ENCODE results near the gene VANGL1.
A peak's percentile ranks its signal among the peaks of the same experiment; 100 is the strongest.

The VANGL1 gene

DNA sequence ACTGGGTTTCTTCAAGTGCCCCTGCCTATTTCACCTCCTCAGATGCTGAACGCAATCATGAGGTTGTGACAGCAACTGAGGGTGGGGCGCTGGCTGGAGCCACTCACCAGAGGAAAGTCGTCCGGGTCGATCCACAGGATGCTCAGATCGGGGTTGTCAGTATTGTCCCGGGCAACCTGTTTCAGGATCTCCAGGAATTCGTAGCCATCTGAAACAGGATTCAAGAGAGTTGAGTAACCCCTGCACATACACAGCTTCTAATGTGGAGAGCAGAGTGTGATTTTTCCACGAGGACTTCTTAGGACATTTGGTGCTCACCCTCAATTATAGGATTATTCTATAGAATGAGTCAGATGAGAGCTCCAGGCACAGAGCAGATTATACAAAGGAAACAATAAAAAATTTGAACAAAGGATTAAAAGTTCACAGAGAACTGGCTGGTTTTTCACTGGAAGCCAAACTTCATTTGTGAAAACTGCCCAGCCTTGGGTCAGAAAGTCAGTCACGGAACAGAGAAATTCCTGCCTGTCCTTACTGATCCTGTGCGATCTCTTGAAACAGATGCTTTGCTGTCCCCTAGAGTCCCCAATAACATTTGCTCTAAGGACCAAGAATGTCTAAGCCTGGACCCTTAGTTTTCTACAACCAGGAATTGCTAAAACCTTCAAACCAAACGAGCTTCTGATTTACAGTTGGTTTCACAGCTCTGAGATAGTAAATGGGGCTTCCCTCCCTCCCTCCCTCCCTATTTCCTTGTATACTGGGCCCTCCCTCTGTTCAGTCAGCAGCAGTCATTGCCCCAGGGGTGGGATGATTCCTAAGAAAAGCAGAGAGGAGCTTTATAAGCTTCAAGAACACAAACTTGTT is 63.5 kb downstream of the VANGL1 start:
- no peak for DNase-seq

GRCh38 chr1:115705963-115706362 is 64.2 kb downstream of the VANGL1 start:
- DNase-seq, result no peak

DNA sequence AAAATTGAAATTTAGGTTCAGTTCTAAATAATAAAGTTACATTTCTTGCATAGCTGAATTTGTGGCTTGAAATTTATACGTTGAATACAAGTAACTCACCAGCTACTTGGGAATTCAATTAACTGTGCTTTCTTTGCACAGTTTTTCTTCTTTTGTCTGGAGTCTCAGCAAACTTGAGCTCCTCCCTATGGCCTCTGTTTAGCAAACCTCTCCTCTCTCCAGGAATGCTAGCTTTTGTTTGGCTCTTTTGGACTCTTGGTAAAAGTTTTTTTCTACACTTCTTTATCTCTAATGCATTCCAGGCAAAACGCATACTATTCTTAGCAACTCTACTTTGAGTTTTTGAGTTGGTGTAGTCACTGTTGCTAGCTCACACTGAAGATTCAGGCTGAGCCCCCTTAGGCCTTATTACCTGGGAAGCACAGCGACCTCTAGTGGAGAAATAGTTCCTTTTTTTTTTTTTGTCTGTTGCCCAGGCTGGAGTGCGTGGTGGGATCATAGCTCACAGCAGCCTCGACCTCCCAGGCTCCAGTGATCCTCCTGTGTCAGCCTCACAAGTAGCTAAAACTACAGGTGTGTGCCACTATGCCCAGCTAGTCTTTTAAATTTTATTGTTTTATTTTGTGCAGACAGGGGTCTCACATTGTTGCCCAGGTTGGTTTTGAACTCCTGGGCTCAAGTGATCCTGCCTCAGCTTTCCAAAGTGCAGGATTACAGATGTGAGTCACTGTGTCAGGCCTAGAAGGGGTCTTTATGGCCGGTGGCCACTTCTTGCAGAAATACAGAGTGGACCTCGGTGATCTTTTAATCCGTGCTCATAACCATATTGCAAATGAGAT is 65.0 kb downstream of the VANGL1 start:
- peak in 1 of 5 donors; percentile 40 for DNase-seq

- no peak for DNase-seq
These were observed 69.3 kb downstream of the VANGL1 start for GRCh38 chr1:115710859-115711624.

GRCh38 chr1:115712911-115713609 is 71.3 kb downstream of the VANGL1 start:
- no peak for DNase-seq

- DNase-seq, result no peak
These were observed 72.1 kb downstream of the VANGL1 start for GRCh38 chr1:115713906-115714305.

GRCh38 chr1:115714572-115715141 is 72.9 kb downstream of the VANGL1 start:
- DNase-seq, result no peak

DNA sequence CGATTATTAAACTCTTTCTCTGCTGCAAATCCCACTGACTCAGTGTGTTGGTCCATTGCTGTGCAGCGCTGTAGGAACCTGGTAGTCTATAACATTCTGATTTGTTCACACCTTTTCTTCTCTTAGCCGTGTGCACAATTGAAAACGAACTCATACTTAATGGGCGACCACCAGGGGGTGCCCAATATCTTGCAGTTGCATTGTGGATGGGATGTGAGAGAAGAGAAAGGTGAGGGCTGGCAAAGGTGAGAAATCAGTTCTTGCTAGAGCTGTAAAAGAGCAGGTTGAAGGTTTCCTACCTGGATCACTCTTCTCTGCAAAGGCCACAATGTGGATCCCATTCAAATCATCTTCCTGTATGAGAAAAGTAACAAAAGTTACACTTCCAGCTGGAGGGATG is 75.8 kb downstream of the VANGL1 start:
- peak in 1 of 5 donors; percentile 5 for DNase-seq

DNA sequence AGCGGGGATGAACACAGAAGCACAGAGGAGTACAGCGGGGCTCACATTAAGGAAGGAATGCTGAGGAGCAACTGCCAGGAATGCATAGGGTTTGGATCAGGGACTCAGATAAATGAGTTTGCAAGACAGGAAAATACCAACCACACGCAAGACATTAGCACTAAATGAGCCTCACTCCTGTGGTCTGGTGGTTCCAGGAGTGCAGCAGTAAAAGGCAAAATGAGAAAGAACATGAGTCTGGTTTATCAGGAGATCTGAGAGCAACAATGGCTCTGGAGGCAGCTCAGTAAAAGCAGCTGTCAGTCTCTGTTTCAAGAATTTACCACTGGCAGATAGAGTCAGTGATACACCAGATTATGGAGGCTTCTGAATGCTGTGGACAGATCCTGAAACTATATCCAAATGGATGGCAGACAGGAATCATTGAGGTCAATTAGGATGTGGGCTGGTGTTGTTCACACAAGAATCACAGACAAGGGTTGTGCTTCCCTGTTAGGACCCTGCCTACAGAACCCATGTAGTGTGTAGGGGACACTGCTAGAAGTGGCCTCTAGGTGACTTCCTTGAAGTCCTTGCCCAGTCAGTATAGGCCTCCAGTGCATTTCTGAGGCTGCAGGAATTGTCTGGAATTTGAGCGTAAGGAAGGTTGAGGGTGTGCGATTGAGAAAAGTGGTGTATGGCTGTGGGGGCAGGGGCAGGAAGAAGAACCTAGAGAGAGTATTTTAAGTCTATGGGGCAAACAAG is 76.4 kb downstream of the VANGL1 start:
- no peak for DNase-seq

DNA sequence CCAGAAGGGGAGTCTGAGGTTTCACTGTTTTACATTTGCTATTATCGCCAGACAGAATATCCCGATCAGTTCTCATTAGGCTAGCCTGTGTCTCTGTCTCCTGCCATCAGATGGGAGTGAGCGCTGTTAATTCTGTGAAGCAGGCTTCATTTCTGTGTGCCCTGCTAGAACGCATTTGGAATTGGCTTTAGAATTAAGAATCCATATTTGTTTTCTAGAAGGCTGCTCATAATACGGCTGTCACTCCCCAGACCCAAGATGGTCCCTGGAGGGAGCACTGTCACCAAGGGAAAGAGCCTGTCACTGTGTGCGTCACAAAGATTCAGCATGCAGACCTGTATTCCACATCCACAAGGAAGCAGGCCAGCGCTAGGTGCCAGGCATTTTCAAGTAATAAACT is 77.5 kb downstream of the VANGL1 start:
- no peak for DNase-seq

GRCh38 chr1:115722221-115722620 is 80.5 kb downstream of the VANGL1 start:
- DNase-seq, result no peak

GRCh38 chr1:115723756-115724155 is 82.0 kb downstream of the VANGL1 start:
- no peak for DNase-seq

GRCh38 chr1:115725600-115725999 is 83.8 kb downstream of the VANGL1 start:
- DNase-seq, result no peak

GRCh38 chr1:115726161-115726560 is 84.4 kb downstream of the VANGL1 start:
- DNase-seq, result no peak

DNA sequence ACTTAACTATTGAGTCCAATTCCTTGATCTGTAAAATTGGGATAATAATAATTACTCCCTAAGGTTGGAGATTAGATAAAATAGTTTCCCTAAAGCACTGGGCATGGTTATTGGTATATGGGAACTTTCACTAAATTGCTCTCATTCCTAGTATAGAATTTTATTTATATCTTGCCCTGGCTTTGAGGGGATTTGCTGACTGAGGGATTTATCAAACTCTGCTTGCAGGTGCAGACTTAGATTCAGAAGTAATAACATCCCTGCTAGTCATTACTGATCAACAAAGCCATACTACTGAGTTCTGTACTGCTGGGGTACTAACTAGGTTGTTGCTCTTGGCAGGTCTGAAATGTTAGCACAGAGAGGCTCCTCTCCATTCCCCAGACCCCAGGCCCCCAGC is 84.8 kb downstream of the VANGL1 start:
- DNase-seq, result no peak

DNA sequence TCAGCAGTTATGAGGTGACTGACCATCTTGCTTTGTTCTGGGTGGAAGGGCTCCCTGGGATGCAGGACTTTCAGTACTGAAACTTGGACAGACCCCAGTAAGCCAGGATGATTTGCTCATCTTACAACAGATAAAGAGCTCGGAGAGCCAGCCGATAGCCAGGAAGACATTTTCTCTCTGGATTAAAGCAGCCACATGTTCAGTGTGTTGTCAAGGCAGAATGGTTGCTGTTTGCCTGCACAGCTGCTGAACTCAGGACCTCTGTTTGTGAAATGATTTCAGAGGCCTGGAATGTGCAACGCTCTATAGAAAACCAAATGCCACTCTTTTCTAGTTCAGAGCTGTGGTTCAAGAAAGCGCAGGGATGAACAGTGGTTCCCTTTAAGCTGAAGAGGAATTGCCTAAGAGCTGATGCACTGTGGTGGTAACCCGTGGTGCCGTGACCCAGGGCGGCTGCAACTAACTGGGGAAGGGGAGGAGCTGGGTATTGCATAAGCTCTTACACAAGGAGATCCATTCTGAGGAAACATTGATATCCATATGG is 86.0 kb downstream of the VANGL1 start:
- DNase-seq, result no peak

GRCh38 chr1:115728341-115728740 is 86.6 kb downstream of the VANGL1 start:
- DNase-seq, result no peak

GRCh38 chr1:115729756-115730155 is 88.0 kb downstream of the VANGL1 start:
- no peak for DNase-seq

DNA sequence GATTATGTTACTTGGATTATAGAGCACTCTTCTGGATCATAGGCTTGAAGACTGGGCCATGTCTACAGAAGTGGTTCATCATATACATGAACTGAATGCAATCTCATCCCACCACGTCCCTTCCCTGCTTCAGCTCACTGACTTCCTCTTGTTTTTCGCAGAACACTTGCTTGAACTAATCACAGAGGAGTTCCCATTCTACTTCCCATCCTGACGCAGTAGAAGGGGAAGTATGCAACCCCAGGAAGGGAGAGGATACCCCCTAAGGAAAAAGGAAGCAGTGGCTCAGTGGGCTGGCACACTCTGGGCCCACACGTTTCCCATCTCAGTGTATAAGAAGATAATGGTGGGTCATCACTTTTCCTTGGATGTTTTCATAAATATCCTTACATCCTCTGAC is 90.5 kb downstream of the VANGL1 start:
- no peak for DNase-seq

DNA sequence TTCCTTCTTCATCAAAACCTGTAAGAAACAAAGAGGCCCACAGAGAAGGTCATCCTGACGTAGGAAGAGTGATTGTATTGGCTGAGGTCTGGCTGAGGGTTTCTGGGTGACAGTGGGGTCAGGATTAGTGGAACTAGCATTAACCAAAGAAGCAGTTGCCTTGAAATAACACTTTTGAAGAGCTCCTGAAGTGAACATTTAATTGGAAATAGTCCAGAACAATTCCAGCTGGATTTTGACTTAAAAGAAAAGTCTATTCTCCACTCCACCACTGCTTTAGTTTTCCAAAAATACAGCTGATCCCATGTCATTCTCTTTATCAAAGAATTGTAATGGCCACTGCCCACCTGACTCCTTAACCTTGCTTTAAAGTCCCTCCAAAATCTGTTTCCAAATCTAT is 99.0 kb downstream of the VANGL1 start:
- no peak for DNase-seq

DNA sequence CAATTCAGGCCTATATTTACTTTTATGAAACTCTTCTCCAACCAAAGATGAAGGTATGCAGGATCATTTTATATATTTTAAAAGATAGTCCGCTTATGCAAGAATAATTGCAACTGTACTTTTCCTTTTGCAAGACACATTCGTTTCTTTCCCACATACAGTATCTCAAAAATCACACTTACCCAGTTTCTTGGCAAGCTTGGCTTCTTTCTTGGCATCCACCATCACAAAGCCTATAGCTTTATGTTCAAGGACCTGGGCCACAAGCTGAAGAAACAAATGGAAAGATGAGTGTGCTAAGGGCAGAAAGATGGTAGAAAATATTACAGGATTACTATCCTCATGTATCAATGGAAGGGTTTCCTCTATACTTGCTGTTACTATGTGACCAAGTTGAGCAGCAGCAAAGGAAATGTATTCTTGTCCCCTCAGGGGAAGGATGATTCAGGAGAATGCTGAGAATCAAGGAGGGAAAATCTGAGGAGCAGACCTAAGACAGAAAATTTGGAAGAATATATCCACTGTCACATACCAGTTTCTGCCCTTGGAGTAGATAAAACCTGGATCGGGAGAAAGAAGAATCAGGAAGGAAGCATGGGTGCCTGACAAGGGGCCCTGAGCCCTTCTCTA is 103.0 kb downstream of the VANGL1 start:
- no peak for DNase-seq
